GM10266 (cell line): ENCODE data around the gene LIMA1.

Source experiments
- DNase-seq: peaks from one replicate; pipeline ENCODE4 v3.0.0; 2012; ENCODE audit errors: extremely low spot score
- TF ChIP-seq, protein P1 (sequence below): IDR thresholded peaks from 2 replicates; pipeline ENCODE4 v1.5.1; 2012; ENCODE audit warnings: mild to moderate bottlenecking, low read depth; ENCODE audit not compliant: control insufficient read depth, insufficient read depth; ENCODE audit errors: missing control alignments

The LIMA1 gene

DNA sequence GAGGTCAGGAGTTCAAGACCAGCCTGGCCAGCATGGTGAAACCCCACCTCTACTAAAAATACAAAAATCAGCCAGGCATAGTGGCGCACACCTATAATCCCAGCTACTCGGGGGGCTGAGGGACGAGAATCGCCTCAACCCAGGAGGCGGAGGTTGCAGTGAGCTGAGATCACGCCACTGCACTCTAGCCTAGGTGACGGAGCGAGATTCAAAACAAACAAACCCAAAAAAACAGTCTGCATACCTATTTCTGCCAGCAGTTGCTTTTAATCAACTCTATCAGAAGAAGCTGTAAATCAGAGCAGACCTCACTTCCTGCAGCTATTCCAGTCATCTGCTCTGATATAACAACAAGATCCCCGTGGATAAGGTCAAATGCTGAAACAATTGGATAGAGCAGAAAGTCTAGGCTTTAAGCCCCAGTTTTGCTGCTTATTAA, 50.5 kb downstream of the LIMA1 start:
- no peak for DNase-seq
- TF ChIP-seq, protein P1, sequence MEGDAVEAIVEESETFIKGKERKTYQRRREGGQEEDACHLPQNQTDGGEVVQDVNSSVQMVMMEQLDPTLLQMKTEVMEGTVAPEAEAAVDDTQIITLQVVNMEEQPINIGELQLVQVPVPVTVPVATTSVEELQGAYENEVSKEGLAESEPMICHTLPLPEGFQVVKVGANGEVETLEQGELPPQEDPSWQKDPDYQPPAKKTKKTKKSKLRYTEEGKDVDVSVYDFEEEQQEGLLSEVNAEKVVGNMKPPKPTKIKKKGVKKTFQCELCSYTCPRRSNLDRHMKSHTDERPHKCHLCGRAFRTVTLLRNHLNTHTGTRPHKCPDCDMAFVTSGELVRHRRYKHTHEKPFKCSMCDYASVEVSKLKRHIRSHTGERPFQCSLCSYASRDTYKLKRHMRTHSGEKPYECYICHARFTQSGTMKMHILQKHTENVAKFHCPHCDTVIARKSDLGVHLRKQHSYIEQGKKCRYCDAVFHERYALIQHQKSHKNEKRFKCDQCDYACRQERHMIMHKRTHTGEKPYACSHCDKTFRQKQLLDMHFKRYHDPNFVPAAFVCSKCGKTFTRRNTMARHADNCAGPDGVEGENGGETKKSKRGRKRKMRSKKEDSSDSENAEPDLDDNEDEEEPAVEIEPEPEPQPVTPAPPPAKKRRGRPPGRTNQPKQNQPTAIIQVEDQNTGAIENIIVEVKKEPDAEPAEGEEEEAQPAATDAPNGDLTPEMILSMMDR, result no peak

DNA sequence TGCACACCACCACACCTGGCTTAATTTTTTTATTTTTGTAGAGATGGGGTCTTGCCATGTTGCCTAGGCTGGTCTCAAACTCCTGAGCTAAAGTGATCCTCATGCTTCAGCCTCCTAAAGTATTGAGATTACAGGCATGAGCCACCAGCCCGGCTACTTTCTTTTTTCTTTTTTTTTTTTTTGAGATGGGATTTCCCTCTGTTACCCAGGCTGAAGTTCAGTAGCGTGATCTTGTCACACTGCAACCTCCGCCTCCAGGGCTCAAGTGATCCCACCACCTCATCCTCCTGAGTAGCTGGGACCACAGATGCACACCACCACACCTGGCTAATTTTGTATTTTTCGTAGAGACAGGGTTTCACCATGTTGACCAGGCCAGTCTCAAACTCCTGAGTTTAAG, 51.1 kb downstream of the LIMA1 start:
- no peak for DNase-seq
- TF ChIP-seq, protein P1, result no peak

DNA sequence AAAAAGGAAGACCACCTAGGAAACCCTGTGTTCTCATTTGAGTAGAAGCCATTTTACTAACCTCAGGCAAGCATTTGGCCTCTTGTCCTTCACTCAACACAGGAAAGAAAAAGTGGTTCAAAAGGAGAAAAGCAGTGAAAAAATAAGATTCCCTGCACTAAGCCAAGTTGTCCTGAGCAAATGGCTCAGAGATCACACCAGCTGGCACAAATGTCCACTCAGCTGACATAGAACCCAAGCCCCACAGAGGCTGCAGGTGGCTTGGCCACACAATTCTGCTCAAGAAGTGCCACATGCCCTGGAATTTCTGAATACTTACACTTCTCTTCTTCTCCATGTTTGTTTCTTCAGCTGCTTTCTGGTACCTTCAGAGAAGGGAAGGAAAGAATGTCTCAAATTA, 52.0 kb downstream of the LIMA1 start:
- no peak for DNase-seq
- TF ChIP-seq, protein P1, result no peak

DNA sequence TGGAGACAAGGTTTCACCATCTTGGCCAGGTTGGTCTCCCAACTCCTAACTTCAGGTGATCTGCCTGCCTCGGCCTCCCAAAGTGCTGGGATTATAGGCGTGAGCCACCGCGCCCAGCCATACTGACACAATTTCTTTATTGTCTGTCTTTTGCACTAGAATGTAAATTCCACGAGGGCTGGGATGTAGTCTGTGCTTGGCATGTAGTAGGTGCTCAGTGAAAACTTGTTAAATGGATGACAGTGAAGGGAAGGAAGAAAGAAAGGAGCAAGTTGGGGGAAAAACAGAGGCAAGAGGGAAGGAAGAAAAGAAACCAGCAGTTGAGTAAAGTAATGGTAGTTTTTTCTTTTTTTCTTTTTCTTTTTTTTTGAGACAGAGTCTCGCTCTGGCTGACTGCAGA, 53.1 kb downstream of the LIMA1 start:
- no peak for DNase-seq
- TF ChIP-seq, protein P1, result no peak

DNA sequence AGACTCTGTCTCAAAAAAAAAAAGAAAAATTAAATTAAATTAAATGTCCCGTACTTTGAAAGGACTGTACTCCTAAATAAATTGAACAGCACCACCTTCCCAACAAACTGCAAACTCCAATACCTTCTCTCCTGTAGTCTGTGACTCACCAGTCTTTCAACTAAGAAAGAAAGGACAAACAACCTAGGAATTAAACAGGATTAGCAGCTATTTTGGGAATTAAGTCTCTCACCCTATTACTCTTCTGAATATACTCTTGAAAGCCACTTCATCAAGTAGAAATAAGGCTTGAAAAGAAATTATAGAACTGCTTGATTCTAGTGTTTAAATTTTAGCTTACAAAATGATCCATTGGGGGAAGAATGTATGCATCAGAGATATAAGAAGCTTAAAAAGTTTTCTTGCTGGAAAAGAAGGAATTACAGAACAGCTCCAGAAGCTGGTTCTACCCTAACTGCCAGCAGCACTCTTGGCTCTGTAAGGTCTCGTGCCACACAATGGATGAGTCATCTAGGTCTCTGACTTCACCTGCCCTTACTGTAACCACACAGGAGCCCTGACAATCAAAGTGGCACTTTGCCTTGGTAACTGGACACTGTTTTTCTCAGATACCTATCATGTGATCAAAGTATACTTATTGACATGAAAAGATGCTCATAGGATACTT, 59.2 kb downstream of the LIMA1 start:
- TF ChIP-seq, protein P1, result no peak
- peak; percentile 20 for DNase-seq

DNA sequence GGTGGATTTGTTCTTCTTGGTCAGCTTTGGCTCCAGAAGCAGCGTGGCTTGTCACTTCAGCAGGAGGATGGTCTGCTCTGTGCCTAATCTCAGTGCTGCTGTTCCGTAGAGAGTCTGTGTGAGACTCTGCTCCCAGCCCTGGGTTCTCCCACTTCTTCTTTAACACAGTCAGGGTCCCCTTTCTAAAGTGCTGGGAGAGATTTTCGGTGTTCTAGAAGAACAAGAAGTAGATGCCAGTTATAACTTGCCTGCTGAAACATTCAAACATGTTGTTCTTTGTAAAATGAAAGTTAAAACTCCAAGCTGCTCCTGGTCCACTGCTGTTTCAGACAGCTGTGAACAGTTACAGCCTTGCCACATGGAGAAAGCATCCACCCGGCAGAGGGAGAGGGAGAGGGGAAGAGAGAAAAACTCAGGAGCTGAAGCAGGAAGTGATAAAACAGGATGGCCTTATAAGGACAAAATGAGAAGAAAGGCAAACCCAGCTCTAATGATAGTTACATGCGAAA, 61.0 kb downstream of the LIMA1 start:
- DNase-seq, result peak; percentile 43
- TF ChIP-seq, protein P1, result no peak

DNA sequence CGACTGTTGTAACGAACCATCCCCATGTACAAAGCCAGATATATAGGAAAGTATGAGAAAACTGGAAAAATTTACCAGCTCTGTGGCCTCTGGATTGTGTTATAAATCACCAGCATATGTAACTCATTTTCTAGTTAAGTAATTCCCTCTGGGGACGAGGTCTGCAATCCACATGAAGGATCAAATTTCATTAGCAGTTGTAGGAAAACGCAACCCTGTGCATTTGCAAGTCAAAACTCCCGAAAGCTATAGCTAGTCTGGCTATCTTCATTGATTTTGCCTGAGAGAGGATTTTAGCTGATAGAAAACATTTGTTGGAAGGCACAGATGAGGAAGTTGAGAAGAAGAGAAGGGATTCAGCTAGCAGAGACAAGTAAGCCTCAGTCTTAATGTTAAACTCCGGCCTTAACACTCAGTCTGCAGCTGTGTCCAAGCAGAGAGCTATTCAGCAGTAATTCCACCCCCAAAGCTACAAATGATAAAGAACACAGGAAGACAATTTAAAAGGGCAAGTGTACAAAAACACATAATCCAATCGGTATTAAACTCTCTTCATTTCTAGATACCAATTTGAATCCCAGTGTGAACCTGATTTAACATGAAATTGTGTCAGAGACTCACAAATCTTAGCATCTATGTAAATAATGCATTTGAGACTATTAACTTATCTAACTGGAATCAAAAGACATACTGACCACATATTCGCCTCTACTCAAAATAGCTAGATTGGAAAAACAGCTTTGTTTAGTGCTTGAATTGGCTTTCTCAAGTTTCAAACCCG, 61.9 kb downstream of the LIMA1 start:
- peak; percentile 18 for DNase-seq

More for the DNA sequence above, 61.9 kb downstream of the LIMA1 start:
- TF ChIP-seq, protein P1, result no peak
